K562 (cell line): ENCODE results near the gene FAM167B. TPM values are rescaled to one million over a fixed set of nuclear protein-coding genes. Genes with fewer than 3 reads are reported as not detected.

Source experiments
- ESRRB ChIP-seq: fragments of 250-450 bp; sonication (Bioruptor Pico); IDR thresholded peaks from 2 replicates; pipeline ENCODE4 v1.5.0; 2020; ENCODE audit warnings: mild to moderate bottlenecking, moderate library complexity, borderline replicate concordance
- FUS ChIP-seq: fragments of 200-400 bp; formaldehyde crosslinking; optimal IDR thresholded peaks from 2 replicates; pipeline ENCODE3; 2017; ENCODE audit warnings: low read depth, low read length
- HMG20B ChIP-seq: fragments of 250-450 bp; sonication (Bioruptor Pico); IDR thresholded peaks from 2 replicates; pipeline ENCODE4 v1.5.0; 2021; ENCODE audit warnings: mild to moderate bottlenecking
- KLF16 ChIP-seq: IDR thresholded peaks from 2 replicates; pipeline ENCODE4 v1.6.1; 2016; ENCODE audit warnings: antibody characterized with exemption
- MYC ChIP-seq, 2 experiments: fragments of 250-450 bp in 1 of 2; sonication (Bioruptor Pico) in 1 of 2; IDR thresholded peaks; 2 replicates each; pipeline versions ENCODE4 v1.5.1 to v1.6.1; 2012 to 2021; ENCODE audit warnings: low read depth in 2 of 2, borderline replicate concordance in 1 of 2, improper control_type of control experiment in 1 of 2, low read length in 1 of 2, mild to moderate bottlenecking in 1 of 2, moderate library complexity in 1 of 2
- NELFE ChIP-seq: IDR thresholded peaks from 2 replicates; pipeline ENCODE4 v1.6.1; 2011; ENCODE audit warnings: mild to moderate bottlenecking; ENCODE audit not compliant: insufficient read depth, insufficient read length
- NFATC3 ChIP-seq: fragments of 450-650 bp; IDR thresholded peaks from 2 replicates; pipeline ENCODE4 v1.6.1; 2017; ENCODE audit warnings: mild to moderate bottlenecking
- NFYB ChIP-seq: IDR thresholded peaks from 2 replicates; pipeline ENCODE4 v1.6.1; 2011; ENCODE audit warnings: mild to moderate bottlenecking, moderate library complexity; ENCODE audit not compliant: insufficient read length; ENCODE audit errors: extremely low read depth
- POLR2A ChIP-seq: fragments of 450-650 bp; conservative IDR thresholded peaks from 2 replicates; pipeline ENCODE4 v1.6.1; 2016
- PURB ChIP-seq: sonication (generic); formaldehyde crosslinking; IDR thresholded peaks from 2 replicates; pipeline ENCODE4 v1.9.0; 2021; ENCODE audit warnings: low read depth, mild to moderate bottlenecking, missing genetic modification reagents
- SAP30 ChIP-seq: fragments of 200-600 bp; sonication (generic); IDR thresholded peaks from 2 replicates; pipeline ENCODE4 v1.6.1; 2012; ENCODE audit warnings: borderline replicate concordance, low read depth, mild to moderate bottlenecking, moderate library complexity, low read length, control low read depth, inconsistent platforms; ENCODE audit not compliant: insufficient read depth, poor library complexity, severe bottlenecking
- ZFX ChIP-seq: sonication (generic); formaldehyde crosslinking; IDR thresholded peaks from 2 replicates; pipeline ENCODE4 v1.8.0; 2022; ENCODE audit warnings: mild to moderate bottlenecking, missing genetic modification reagents, moderate library complexity
- ZNF507 ChIP-seq: conservative IDR thresholded peaks from 2 replicates; pipeline ENCODE4 v1.6.1; 2017; ENCODE audit warnings: missing genetic modification characterization, missing compliant biosample characterization
- ZNF668 ChIP-seq: fragments of 250-450 bp; sonication (Bioruptor Pico); IDR thresholded peaks from 2 replicates; pipeline ENCODE4 v1.8.0; 2022; ENCODE audit warnings: mild to moderate bottlenecking, inconsistent platforms
- polyA plus RNA-seq, 8 experiments: library from polyadenylated mRNA; depleted of rRNA in 4 of 8; stranded (reverse) in 5 of 8; unstranded in 3 of 8; fragments of >200 nt; fragmentation: Nextera tagmentation in 2 of 8; fragmentation: Illumina TruSeq in 1 of 8; extraction: Ambion mirVana in 2 of 8; extraction: Trizol in 1 of 8; gene quantifications; 2 replicates each; pipeline versions ENCODE4 v1.2.1 to v1.2.3, GENCODE V29; 2011 to 2014; ENCODE audit warnings: inconsistent platforms in 1 of 8, missing spikeins in 1 of 8
- total RNA-seq, 7 experiments: library from RNA; depleted of rRNA in 6 of 7; stranded (reverse); fragments of >200 nt in 6 of 7; fragmentation: Illumina TruSeq in 2 of 7; extraction: Trizol in 2 of 7; gene quantifications; 2 replicates each; pipeline versions ENCODE4 v1.2.1 to v1.2.3, GENCODE V29; 2011 to 2021; ENCODE audit warnings: low replicate concordance in 1 of 7
- TF ChIP-seq, protein P1 (sequence below): fragments of 450-650 bp; formaldehyde crosslinking; IDR thresholded peaks from 2 replicates; pipeline ENCODE4 v1.4.0; 2022; ENCODE audit warnings: mild to moderate bottlenecking, moderate library complexity
- TF ChIP-seq, protein P2 (sequence below): sonication (generic); formaldehyde crosslinking; IDR thresholded peaks from 2 replicates; pipeline ENCODE4 v1.8.0; 2022; ENCODE audit warnings: missing genetic modification reagents, mild to moderate bottlenecking, borderline replicate concordance
- TF ChIP-seq, protein P3 (sequence below): fragments of 450-650 bp; IDR thresholded peaks from 2 replicates; pipeline ENCODE4 v1.6.1; 2018; ENCODE audit not compliant: partially characterized antibody
- TF ChIP-seq, protein P4 (sequence below): fragments of 450-650 bp; formaldehyde crosslinking; IDR thresholded peaks from 2 replicates; pipeline ENCODE4 v1.4.0; 2022; ENCODE audit warnings: missing genetic modification characterization

The FAM167B gene
- total and polyA plus RNA-seq, 9 of the 15 experiments (the other 6 are each of a cell fraction or from before 2014, with no cell fraction given), result not detected

DNA sequence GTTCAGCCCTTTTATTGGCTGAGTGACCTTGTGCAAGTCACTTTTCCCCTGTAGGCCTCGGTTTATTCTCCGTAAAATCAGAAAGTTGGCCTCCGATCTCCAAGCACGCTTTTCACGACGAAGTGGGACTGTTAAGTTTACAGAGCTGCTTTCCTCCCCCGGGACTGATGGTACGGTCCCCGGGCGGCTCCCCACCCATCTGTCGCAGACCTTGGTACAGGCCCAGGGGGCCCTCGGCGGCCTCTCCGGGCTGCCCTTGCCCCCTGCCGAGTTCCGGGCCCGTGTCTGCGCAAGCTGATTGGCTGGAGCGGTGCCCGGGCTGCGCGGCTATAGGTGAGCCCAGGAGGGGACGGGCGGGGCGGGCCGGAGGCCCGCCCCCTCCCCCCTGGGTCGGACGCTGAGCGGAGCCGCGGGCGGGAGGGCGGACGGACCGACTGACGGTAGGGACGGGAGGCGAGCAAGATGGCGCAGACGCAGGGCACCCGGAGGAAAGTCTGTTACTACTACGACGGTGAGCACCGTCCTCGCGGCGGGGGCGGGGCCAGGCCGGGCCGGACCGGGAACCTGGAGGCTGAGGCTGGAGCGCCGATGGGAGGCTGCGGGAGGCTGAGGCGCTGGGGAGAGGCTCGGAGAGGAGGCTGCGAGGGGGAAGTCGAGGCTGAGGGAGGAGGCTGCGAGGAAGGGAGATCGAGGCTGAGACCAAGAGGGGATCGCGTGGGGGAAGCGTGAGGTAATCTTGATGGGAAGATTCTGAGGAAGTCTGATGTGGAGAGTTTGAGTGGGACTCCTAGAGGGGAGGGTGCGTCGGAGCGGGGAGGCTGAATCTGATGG is 44.9 kb downstream of the FAM167B start, which contains the start of gene HDAC1 (continued):
- TF ChIP-seq MYC (IDR thresholded peaks at IDR 0.05; ENCODE audit: low read depth, low read length), result peak; percentile 81
- peak; percentile 77; the same call in 1 of the 2 replicates for TF ChIP-seq MYC (CRISPR knock-in tag; IDR thresholded peaks at IDR 0.05; ENCODE audit: borderline replicate concordance, low read depth)
- no peak for TF ChIP-seq KLF16
- TF ChIP-seq, protein P1, sequence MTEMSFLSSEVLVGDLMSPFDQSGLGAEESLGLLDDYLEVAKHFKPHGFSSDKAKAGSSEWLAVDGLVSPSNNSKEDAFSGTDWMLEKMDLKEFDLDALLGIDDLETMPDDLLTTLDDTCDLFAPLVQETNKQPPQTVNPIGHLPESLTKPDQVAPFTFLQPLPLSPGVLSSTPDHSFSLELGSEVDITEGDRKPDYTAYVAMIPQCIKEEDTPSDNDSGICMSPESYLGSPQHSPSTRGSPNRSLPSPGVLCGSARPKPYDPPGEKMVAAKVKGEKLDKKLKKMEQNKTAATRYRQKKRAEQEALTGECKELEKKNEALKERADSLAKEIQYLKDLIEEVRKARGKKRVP, result 0 out of 2 replicates have a peak, but pooled peaks have one; percentile 24
- TF ChIP-seq ZNF668 (CRISPR knock-in tag), result no peak; the same call in 1 of the 2 replicates
- TF ChIP-seq, protein P2, sequence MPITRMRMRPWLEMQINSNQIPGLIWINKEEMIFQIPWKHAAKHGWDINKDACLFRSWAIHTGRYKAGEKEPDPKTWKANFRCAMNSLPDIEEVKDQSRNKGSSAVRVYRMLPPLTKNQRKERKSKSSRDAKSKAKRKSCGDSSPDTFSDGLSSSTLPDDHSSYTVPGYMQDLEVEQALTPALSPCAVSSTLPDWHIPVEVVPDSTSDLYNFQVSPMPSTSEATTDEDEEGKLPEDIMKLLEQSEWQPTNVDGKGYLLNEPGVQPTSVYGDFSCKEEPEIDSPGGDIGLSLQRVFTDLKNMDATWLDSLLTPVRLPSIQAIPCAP (CRISPR knock-in tag), result no peak
- peak; percentile 88 for TF ChIP-seq ZFX (CRISPR knock-in tag)
- no peak for TF ChIP-seq ZNF507 (tag)
- TF ChIP-seq, protein P3, sequence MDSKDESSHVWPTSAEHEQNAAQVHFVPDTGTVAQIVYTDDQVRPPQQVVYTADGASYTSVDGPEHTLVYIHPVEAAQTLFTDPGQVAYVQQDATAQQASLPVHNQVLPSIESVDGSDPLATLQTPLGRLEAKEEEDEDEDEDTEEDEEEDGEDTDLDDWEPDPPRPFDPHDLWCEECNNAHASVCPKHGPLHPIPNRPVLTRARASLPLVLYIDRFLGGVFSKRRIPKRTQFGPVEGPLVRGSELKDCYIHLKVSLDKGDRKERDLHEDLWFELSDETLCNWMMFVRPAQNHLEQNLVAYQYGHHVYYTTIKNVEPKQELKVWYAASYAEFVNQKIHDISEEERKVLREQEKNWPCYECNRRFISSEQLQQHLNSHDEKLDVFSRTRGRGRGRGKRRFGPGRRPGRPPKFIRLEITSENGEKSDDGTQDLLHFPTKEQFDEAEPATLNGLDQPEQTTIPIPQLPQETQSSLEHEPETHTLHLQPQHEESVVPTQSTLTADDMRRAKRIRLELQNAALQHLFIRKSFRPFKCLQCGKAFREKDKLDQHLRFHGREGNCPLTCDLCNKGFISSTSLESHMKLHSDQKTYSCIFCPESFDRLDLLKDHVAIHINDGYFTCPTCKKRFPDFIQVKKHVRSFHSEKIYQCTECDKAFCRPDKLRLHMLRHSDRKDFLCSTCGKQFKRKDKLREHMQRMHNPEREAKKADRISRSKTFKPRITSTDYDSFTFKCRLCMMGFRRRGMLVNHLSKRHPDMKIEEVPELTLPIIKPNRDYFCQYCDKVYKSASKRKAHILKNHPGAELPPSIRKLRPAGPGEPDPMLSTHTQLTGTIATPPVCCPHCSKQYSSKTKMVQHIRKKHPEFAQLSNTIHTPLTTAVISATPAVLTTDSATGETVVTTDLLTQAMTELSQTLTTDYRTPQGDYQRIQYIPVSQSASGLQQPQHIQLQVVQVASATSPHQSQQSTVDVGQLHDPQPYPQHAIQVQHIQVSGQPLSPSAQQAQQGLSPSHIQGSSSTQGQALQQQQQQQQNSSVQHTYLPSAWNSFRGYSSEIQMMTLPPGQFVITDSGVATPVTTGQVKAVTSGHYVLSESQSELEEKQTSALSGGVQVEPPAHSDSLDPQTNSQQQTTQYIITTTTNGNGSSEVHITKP, result peak; percentile 99
- no peak for TF ChIP-seq NFATC3
- peak; percentile 59 for TF ChIP-seq FUS
- 0 out of 2 replicates have a peak, but pooled peaks have one; percentile 46 for TF ChIP-seq ESRRB
- no peak for TF ChIP-seq NELFE
- TF ChIP-seq POLR2A, result peak; percentile 89
- peak; percentile 93 for TF ChIP-seq NFYB
- TF ChIP-seq PURB (CRISPR knock-in tag), result no peak
- no peak for TF ChIP-seq HMG20B (CRISPR knock-in tag)
- TF ChIP-seq SAP30, result peak; percentile 76
- TF ChIP-seq, protein P4, sequence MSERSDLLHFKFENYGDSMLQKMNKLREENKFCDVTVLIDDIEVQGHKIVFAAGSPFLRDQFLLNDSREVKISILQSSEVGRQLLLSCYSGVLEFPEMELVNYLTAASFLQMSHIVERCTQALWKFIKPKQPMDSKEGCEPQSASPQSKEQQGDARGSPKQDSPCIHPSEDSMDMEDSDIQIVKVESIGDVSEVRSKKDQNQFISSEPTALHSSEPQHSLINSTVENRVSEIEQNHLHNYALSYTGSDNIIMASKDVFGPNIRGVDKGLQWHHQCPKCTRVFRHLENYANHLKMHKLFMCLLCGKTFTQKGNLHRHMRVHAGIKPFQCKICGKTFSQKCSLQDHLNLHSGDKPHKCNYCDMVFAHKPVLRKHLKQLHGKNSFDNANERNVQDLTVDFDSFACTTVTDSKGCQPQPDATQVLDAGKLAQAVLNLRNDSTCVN (CRISPR knock-in tag), result peak; percentile 91
